Right lung (tissue), 10 donors: ENCODE results near the gene SLC48A1. TPM values are rescaled to one million over a fixed set of nuclear protein-coding genes. Genes with fewer than 3 reads are reported as not detected.
A peak's percentile ranks its signal among the peaks of the same experiment; 100 is the strongest.

ENCODE experiments used
- DNase-seq, 2 donors: peaks; one replicate each; pipeline ENCODE4 v3.0.0-alpha.2; 2013
- long read RNA-seq, 8 donors: transcript quantifications; one replicate each; lab custom pipeline, GENCODE V29; 2026
- polyA plus RNA-seq, 5 donors: library from polyadenylated mRNA; unstranded; fragments of 120-200 nt; gene quantifications; one replicate each; pipeline versions ENCODE4 v1.2.1 to v1.2.3, GENCODE V29; 2013; ENCODE audit warnings: inconsistent platforms in 1 of 5, low replicate concordance in 1 of 5; ENCODE audit not compliant: insufficient read length in 5 of 5, insufficient read depth in 1 of 5

SLC48A1 gene
- polyA plus RNA-seq = 10 to 100 TPM; 14.7 to 19.4 (median 16.4) TPM
- long read RNA-seq, donor 1, transcript SLC48A1-201 (3 exons, 3,010 nt) = major isoform, 11 of 27 reads
- long read RNA-seq, donor 1, partial matches to known transcripts = 16 of 27 reads
- long read RNA-seq, donor 1, other reads (novel, unspliced or antisense) = 0 of 27 reads
- long read RNA-seq, donor 2, partial matches to known transcripts = 0 of 3 reads
- long read RNA-seq, donor 2, other reads (novel, unspliced or antisense) = 0 of 3 reads
- long read RNA-seq, donor 3, transcript SLC48A1-201 (3 exons, 3,010 nt) = major isoform, 8 of 8 reads
- long read RNA-seq, donor 3, partial matches to known transcripts = 0 of 8 reads
- long read RNA-seq, donor 3, other reads (novel, unspliced or antisense) = 0 of 8 reads
- long read RNA-seq, donor 4, transcript SLC48A1-201 (3 exons, 3,010 nt) = major isoform, 6 of 7 reads
- long read RNA-seq, donor 4, partial matches to known transcripts = 0 of 7 reads
- long read RNA-seq, donor 4, other reads (novel, unspliced or antisense) = 0 of 7 reads
- long read RNA-seq, donor 5, transcript SLC48A1-201 (3 exons, 3,010 nt) = major isoform, 6 of 7 reads
- long read RNA-seq, donor 5, partial matches to known transcripts = 0 of 7 reads
- long read RNA-seq, donor 5, other reads (novel, unspliced or antisense) = 0 of 7 reads
- long read RNA-seq, donor 6, transcript SLC48A1-201 (3 exons, 3,010 nt) = major isoform, 9 of 9 reads
- long read RNA-seq, donor 6, partial matches to known transcripts = 0 of 9 reads
- long read RNA-seq, donor 6, other reads (novel, unspliced or antisense) = 0 of 9 reads
- long read RNA-seq, donor 7, transcript SLC48A1-201 (3 exons, 3,010 nt) = major isoform, 5 of 5 reads
- long read RNA-seq, donor 7, partial matches to known transcripts = 0 of 5 reads
- long read RNA-seq, donor 7, other reads (novel, unspliced or antisense) = 0 of 5 reads
- long read RNA-seq, donor 8 = 0 reads

GRCh38 chr12:47773062-47773857, at the start of gene SLC48A1:
Gene SLC48A1 (plus strand): TSS chr12:47773238. CDS start chr12:47773305, 67 bp downstream.
- no peak for DNase-seq

GRCh38 chr12:47725091-47725772, 47.8 kb upstream of the SLC48A1 start, which contains the start of gene ENDOU:
Gene ENDOU (minus strand): TSS chr12:47725490. CDS start chr12:47725413, 77 bp downstream.
- no peak for DNase-seq

- DNase-seq = no peak
Measured at GRCh38 chr12:47725893-47726292, 47.1 kb upstream of the SLC48A1 start.

GRCh38 chr12:47729233-47729632, 43.8 kb upstream of the SLC48A1 start:
- no peak for DNase-seq

GRCh38 chr12:47730341-47730744, 42.7 kb upstream of the SLC48A1 start:
- no peak for DNase-seq

- DNase-seq = no peak
Measured at GRCh38 chr12:47731723-47732122, 41.3 kb upstream of the SLC48A1 start.

DNA sequence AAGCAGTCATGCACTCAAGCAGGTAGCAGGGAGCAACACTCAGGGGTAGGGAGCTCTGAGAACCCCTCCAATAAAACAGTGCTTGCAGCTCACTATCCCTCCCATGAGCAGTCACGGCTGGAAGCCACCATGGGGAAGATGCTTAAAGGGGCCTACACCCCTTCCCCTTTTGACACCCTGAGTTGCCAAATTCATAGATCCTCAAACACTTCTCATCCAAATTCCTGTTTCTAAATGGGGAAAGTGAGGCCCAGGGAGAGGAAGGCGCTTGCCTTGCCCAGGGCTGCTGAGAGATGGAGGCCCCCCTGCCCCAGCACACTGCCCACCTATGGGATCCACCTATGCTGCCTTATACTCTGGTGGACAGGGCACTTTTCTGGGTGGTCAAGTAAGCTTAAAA, 40.5 kb upstream of the SLC48A1 start:
- no peak for DNase-seq

DNA sequence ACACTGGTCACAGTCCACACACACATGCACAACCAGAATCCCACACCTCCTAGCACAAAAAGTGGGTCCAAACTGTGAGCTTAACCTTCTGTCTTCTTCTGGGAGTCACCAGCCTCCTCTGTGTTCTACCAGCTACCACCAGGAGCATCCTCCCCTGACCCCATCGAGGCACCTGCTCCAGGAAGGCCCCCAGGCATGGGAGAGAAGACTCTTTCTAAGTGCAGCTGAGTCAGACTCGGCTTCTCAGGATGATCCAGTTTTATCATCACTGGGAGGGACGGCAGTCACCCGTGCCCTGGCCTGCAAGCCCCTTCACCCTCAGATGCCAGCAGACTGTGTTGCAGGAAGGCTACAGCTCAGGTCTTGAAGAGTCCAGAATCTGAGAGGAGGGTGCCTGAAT, 39.9 kb upstream of the SLC48A1 start:
- DNase-seq = no peak

DNA sequence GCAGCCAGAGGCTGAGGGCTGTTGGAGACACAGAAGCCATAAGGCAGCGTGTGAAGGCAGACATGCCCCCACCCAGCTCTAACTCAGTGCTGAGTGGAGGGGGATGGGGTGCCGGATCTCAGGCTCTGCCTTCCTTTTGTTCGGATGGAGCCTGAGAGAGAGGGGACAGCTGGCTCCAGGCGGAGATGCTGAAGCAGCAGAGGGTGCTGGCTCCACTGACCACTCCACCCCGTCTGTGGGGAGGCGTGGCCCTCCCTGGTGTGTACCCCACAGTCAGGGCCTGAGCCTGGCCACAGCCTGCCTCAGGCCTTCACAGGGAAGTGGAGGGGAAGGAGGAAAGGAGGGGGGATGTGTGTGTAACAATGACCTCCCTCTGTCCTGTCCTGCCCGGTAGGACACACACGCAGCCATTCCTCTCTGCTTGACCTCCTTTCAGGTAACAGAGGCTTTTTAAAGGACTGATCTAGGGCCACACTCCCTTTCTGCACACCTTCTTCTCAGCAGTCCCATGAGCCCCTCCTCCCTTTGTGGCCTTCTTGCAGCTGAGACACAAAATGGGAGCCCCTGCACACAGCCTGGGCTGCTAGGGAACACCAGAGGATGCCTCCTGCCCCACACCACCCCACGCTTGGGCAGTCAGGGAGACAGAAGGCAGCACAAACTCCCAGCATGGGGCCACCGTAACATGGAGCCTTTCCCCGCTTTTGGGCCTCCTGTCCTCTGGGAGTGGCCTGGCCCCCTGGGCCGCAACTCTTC, 38.1 kb upstream of the SLC48A1 start:
- DNase-seq = peak; percentile 48 to 62

GRCh38 chr12:47735649-47736048, 37.4 kb upstream of the SLC48A1 start:
- DNase-seq = no peak

GRCh38 chr12:47736216-47736615, 36.8 kb upstream of the SLC48A1 start:
- DNase-seq = no peak

DNA sequence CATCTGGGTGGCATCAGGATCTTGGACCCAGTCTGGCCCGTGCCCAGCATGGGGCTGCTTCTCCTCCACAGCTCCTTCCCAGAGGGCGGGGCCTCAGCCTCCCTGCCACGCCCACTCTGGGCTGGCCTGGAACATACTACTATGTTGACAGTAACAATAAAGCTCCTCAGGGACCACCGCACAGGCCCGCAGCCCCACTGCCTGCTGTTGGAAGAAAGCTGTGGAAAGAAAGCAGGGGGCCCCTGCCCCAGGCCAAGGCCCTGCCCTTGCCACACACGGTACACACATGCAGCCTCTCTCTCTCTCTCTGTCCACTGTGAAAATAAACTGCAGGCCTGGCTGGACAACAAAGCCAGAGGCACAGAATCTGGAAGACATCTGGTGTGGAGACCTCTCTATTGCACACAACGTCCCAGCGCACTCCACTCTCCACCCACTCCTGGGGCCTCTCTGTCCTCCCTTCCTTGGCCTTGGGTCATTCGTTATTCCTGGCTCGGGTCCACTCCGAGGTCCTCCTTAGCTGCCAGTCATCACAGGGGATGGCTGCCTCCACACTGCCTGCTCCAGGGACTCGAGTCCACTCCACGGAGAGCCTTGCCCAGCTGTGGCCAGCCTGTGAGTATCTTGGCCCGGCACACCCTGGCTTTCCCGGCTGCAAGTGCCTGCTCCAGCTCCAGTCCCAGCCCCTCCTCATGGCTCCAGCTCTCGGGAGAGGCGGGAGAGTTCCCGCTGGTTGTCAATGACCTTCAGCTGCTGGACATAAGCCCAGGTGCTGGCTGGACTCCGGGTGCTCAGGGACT, 36.0 kb upstream of the SLC48A1 start:
- DNase-seq = peak; percentile 57 to 69

- no peak for DNase-seq
Measured at GRCh38 chr12:47737936-47738594, 35.0 kb upstream of the SLC48A1 start.

DNA sequence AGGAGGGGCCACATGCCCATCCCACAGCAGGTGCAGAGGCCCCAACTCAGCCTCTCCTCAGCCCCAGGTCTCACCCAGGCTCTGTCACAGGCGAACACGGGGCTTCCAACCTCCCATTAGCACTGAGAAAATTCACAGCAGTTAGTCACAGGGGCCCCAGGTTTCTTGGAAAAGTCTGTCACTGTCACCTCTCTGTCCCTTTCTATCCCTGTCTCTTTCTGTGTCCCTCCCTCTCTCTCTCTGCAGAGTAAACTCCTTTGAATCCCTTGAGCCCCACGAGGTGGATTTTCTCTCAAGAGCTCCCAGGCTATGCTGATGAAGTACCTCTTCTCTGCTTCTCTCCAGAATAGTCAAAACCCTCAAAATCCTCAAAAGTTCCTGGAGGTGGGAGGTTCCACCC, 33.7 kb upstream of the SLC48A1 start:
- no peak for DNase-seq

DNA sequence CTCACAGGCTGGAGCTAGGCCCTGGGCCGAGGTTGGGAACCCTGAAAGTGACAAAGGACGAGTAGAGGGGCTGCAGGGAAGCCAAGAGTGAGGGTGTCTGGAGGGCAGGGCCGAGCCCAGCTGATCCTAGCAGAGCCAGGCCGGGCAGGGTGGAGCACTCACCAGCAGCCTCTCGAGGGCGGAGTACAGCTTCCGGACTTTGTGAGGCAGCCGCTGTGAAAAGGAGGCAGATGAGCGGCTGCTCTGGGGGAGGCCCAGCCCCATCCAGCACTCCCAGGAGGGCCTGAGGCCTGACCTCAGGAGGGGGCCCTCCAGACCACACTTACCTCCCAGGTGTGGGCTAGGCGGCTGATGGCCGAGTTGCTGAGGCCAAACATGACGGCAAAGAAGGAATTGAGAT, 33.1 kb upstream of the SLC48A1 start:
- no peak for DNase-seq

- DNase-seq = no peak
Measured at GRCh38 chr12:47740606-47741339, 32.3 kb upstream of the SLC48A1 start.

DNA sequence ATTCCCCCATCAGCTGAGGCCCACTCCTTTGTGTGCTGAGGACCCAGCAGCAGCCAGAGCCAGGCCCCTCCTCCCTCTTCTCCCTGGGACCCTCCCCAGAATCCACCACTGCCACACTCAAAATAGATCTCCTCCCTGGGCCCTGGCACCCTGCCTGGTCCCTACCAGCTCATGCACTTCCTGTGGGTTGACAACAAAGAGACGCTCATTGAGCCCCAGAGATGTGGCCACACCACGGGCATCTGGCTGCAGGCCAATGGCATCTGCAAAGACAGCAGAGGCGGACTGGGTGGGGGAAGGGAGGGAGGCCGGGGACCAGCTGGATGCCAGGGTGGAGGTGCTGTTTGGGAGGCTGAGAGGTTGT, 31.7 kb upstream of the SLC48A1 start:
- peak; percentile 35 to 51 for DNase-seq

GRCh38 chr12:47742253-47742825, 30.7 kb upstream of the SLC48A1 start:
- DNase-seq = no peak
